ENCODE results near the gene ARHGAP4.

Gene ARHGAP4

GRCh38 chrX:153873282-153874084, 52.6 kb downstream of the ARHGAP4 start:
- TF ChIP-seq SPI1 (IDR thresholded peaks at IDR 0.05; ENCODE audit: low read depth, low read length) (no peak), POLR2A (IDR thresholded peaks at IDR 0.05; ENCODE audit: low read depth, low read length) (no peak), POU2F2 (IDR thresholded peaks at IDR 0.05; ENCODE audit: low read depth, low read length) (no peak), PAX5 (IDR thresholded peaks at IDR 0.05; ENCODE audit: insufficient read depth, low read length, severe bottlenecking) (no peak), TAF1 (IDR thresholded peaks at IDR 0.05; ENCODE audit: low read depth, low read length) (no peak)
- FAIRE-seq (no peak), DNase-seq (ENCODE audit: insufficient read length, low spot score) (no peak)

- TF ChIP-seq POLR2AphosphoS5 (IDR thresholded peaks at IDR 0.05; ENCODE audit: low read depth, low read length) (no peak), POLR2A (IDR thresholded peaks at IDR 0.05; ENCODE audit: low read depth, low read length) (no peak), TAF1 (IDR thresholded peaks at IDR 0.05; ENCODE audit: low read depth, low read length) (no peak), PAX5 (IDR thresholded peaks at IDR 0.05; ENCODE audit: insufficient read depth, low read length, severe bottlenecking) (no peak)
- peak; percentile 56 for FAIRE-seq
- peak; percentile 5 for DNase-seq (ENCODE audit: insufficient read length, low spot score)
Observed at GRCh38 chrX:153871946-153872878, 53.9 kb downstream of the ARHGAP4 start.

GRCh38 chrX:153871451-153871850, 54.6 kb downstream of the ARHGAP4 start:
- FAIRE-seq = no peak
- TF ChIP-seq SPI1 (IDR thresholded peaks at IDR 0.05; ENCODE audit: low read depth, low read length) (no peak), TAF1 (IDR thresholded peaks at IDR 0.05; ENCODE audit: low read depth, low read length) (no peak), POLR2A (IDR thresholded peaks at IDR 0.05; ENCODE audit: low read depth, low read length) (no peak), POU2F2 (IDR thresholded peaks at IDR 0.05; ENCODE audit: low read depth, low read length) (no peak), POLR2AphosphoS5 (IDR thresholded peaks at IDR 0.05; ENCODE audit: low read depth, low read length) (no peak), PAX5 (IDR thresholded peaks at IDR 0.05; ENCODE audit: insufficient read depth, low read length, severe bottlenecking) (no peak)
- DNase-seq (ENCODE audit: insufficient read length, low spot score) = peak; percentile 0

- TF ChIP-seq PAX5 (IDR thresholded peaks at IDR 0.05; ENCODE audit: insufficient read depth, low read length, severe bottlenecking) (no peak), POU2F2 (IDR thresholded peaks at IDR 0.05; ENCODE audit: low read depth, low read length) (no peak), POLR2A (IDR thresholded peaks at IDR 0.05; ENCODE audit: low read depth, low read length) (no peak), POLR2AphosphoS5 (IDR thresholded peaks at IDR 0.05; ENCODE audit: low read depth, low read length) (no peak), SPI1 (IDR thresholded peaks at IDR 0.05; ENCODE audit: low read depth, low read length) (no peak), TAF1 (IDR thresholded peaks at IDR 0.05; ENCODE audit: low read depth, low read length) (no peak)
- FAIRE-seq (no peak), DNase-seq (ENCODE audit: insufficient read length, low spot score) (peak; percentile 22)
Observed at GRCh38 chrX:153870791-153871360, 55.2 kb downstream of the ARHGAP4 start.

- TF ChIP-seq POU2F2 (IDR thresholded peaks at IDR 0.05; ENCODE audit: low read depth, low read length) = no peak
- FAIRE-seq (no peak), DNase-seq (ENCODE audit: insufficient read length, low spot score) (peak; percentile 9)
Observed at GRCh38 chrX:153870288-153870690, 55.8 kb downstream of the ARHGAP4 start.

GRCh38 chrX:153869473-153870287, 56.4 kb downstream of the ARHGAP4 start:
- FAIRE-seq = no peak
- peak; percentile 1 for DNase-seq (ENCODE audit: insufficient read length, low spot score)
- no peak for TF ChIP-seq POLR2A (IDR thresholded peaks at IDR 0.05; ENCODE audit: low read depth, low read length)
- no peak for TF ChIP-seq POU2F2 (IDR thresholded peaks at IDR 0.05; ENCODE audit: low read depth, low read length)
- TF ChIP-seq PAX5 (IDR thresholded peaks at IDR 0.05; ENCODE audit: insufficient read depth, low read length, severe bottlenecking) = no peak
- no peak for TF ChIP-seq POLR2AphosphoS5 (IDR thresholded peaks at IDR 0.05; ENCODE audit: low read depth, low read length)

GRCh38 chrX:153868576-153869472, 57.2 kb downstream of the ARHGAP4 start:
- DNase-seq (ENCODE audit: insufficient read length, low spot score) (peak; percentile 3), FAIRE-seq (no peak)
- no peak for TF ChIP-seq POLR2AphosphoS5 (IDR thresholded peaks at IDR 0.05; ENCODE audit: low read depth, low read length)
- TF ChIP-seq TAF1 (IDR thresholded peaks at IDR 0.05; ENCODE audit: low read depth, low read length) = no peak
- no peak for TF ChIP-seq SPI1 (IDR thresholded peaks at IDR 0.05; ENCODE audit: low read depth, low read length)
- no peak for TF ChIP-seq POU2F2 (IDR thresholded peaks at IDR 0.05; ENCODE audit: low read depth, low read length)
- no peak for TF ChIP-seq PAX5 (IDR thresholded peaks at IDR 0.05; ENCODE audit: insufficient read depth, low read length, severe bottlenecking)
- TF ChIP-seq POLR2A (IDR thresholded peaks at IDR 0.05; ENCODE audit: low read depth, low read length) = no peak

GRCh38 chrX:153867671-153868070, 58.4 kb downstream of the ARHGAP4 start:
- TF ChIP-seq TAF1 (IDR thresholded peaks at IDR 0.05; ENCODE audit: low read depth, low read length) (no peak), PAX5 (IDR thresholded peaks at IDR 0.05; ENCODE audit: insufficient read depth, low read length, severe bottlenecking) (no peak), POU2F2 (IDR thresholded peaks at IDR 0.05; ENCODE audit: low read depth, low read length) (no peak), SPI1 (IDR thresholded peaks at IDR 0.05; ENCODE audit: low read depth, low read length) (no peak), POLR2A (IDR thresholded peaks at IDR 0.05; ENCODE audit: low read depth, low read length) (no peak), POLR2AphosphoS5 (IDR thresholded peaks at IDR 0.05; ENCODE audit: low read depth, low read length) (no peak)
- FAIRE-seq (no peak), DNase-seq (ENCODE audit: insufficient read length, low spot score) (no peak)
